Trophoblast cell (in vitro differentiated cells and primary cell): ENCODE data around the gene PSMB4.
A peak's percentile ranks its signal among the peaks of the same experiment; 100 is the strongest.
"Not testable (repeated sequence)": the region's sequence is repeated elsewhere in the genome, so short reads cannot be mapped to it uniquely, and the experiment has no call there.

Experiments
- DNase-seq, 2 donors: peaks; one replicate each; pipeline ENCODE4 v3.0.0-alpha.2; 2016
- H2AFZ ChIP-seq: 2 replicates; pipeline ENCODE4 v1.6.1; 2013; ENCODE audit warnings: low read length, moderate library complexity, mild to moderate bottlenecking; ENCODE audit not compliant: insufficient read depth, poor library complexity
- H2AK5ac ChIP-seq: 2 replicates; pipeline ENCODE4 v1.6.1; 2013; ENCODE audit warnings: mild to moderate bottlenecking, low read length
- H2BK120ac ChIP-seq: 2 replicates; pipeline ENCODE4 v1.6.1; 2013; ENCODE audit warnings: low read length, mild to moderate bottlenecking, moderate library complexity; ENCODE audit not compliant: insufficient read depth, poor library complexity
- H2BK12ac ChIP-seq: 2 replicates; pipeline ENCODE4 v1.6.1; 2013; ENCODE audit warnings: mild to moderate bottlenecking, low read length, moderate library complexity
- H2BK5ac ChIP-seq: 2 replicates; pipeline ENCODE4 v1.6.1; 2013; ENCODE audit warnings: low read length, low read depth, moderate library complexity, mild to moderate bottlenecking; ENCODE audit not compliant: poor library complexity
- H3K14ac ChIP-seq: 2 replicates; pipeline ENCODE4 v1.6.1; 2013; ENCODE audit warnings: mild to moderate bottlenecking, low read length
- H3K18ac ChIP-seq: 2 replicates; pipeline ENCODE4 v1.6.1; 2013; ENCODE audit warnings: mild to moderate bottlenecking, low read length
- H3K23ac ChIP-seq: 2 replicates; pipeline ENCODE4 v1.6.1; 2013; ENCODE audit warnings: low read length
- H3K27ac ChIP-seq: 2 replicates; pipeline ENCODE4 v1.5.1; 2013; ENCODE audit warnings: low read depth, mild to moderate bottlenecking, inconsistent platforms, low read length, moderate library complexity
- H3K27me3 ChIP-seq: 2 replicates; pipeline ENCODE4 v1.6.1; 2013; ENCODE audit warnings: inconsistent platforms, mild to moderate bottlenecking, low read length, moderate library complexity; ENCODE audit not compliant: insufficient read depth
- H3K36me3 ChIP-seq, 2 experiments: 1 replicate in 1 of 2; 2 replicates in 1 of 2; pipeline ENCODE4 v1.6.1; 2013; ENCODE audit warnings: low read length in 2 of 2, mild to moderate bottlenecking in 2 of 2, moderate library complexity in 1 of 2; ENCODE audit not compliant: insufficient read depth in 2 of 2, control insufficient read depth in 1 of 2
- H3K4ac ChIP-seq: 2 replicates; pipeline ENCODE4 v1.6.1; 2013; ENCODE audit warnings: low read depth, mild to moderate bottlenecking, low read length, moderate library complexity
- H3K4me1 ChIP-seq, 2 experiments: 1 replicate in 1 of 2; 2 replicates in 1 of 2; pipeline ENCODE4 v1.6.1; 2013; ENCODE audit warnings: low read length in 2 of 2, mild to moderate bottlenecking in 2 of 2, moderate library complexity in 1 of 2; ENCODE audit not compliant: insufficient read depth in 2 of 2, control insufficient read depth in 1 of 2
- H3K4me2 ChIP-seq: 2 replicates; pipeline ENCODE4 v1.6.1; 2013; ENCODE audit warnings: inconsistent platforms, mild to moderate bottlenecking, low read length, moderate library complexity
- H3K4me3 ChIP-seq: 2 replicates; pipeline ENCODE4 v1.5.1; 2013; ENCODE audit warnings: mild to moderate bottlenecking, low read depth, low read length, inconsistent platforms
- H3K79me1 ChIP-seq: one replicate; pipeline ENCODE4 v1.6.1; 2013; ENCODE audit warnings: low read length
- H3K79me2 ChIP-seq: 2 replicates; pipeline ENCODE4 v1.6.1; 2013; ENCODE audit warnings: low read length, mild to moderate bottlenecking; ENCODE audit not compliant: control insufficient read depth, insufficient read depth, poor library complexity
- H3K9ac ChIP-seq: 2 replicates; pipeline ENCODE4 v1.6.1; 2013; ENCODE audit warnings: mild to moderate bottlenecking, low read length
- H3K9me3 ChIP-seq: 2 replicates; pipeline ENCODE4 v1.6.1; 2013; ENCODE audit warnings: low read depth, mild to moderate bottlenecking, control low read depth, inconsistent platforms, low read length; ENCODE audit not compliant: insufficient read depth
- H4K12ac ChIP-seq: 2 replicates; pipeline ENCODE4 v1.6.1; 2013; ENCODE audit warnings: low read depth, mild to moderate bottlenecking, low read length, moderate library complexity
- H4K8ac ChIP-seq: 2 replicates; pipeline ENCODE4 v1.6.1; 2013; ENCODE audit warnings: low read depth, mild to moderate bottlenecking, low read length, moderate library complexity
- H4K91ac ChIP-seq: one replicate; pipeline ENCODE4 v1.6.1; 2013; ENCODE audit warnings: low read depth, mild to moderate bottlenecking, low read length, moderate library complexity
- WGBS: extraction: QIAGEN DNeasy Blood & Tissue Kit; methylation state at CpG from one replicate; pipeline ENCODE4 v1.1.7; 2013; ENCODE audit warnings: missing lambda C conversion rate; ENCODE audit not compliant: insufficient read length, insufficient coverage; ENCODE audit errors: extremely low coverage; 5-methylcytosine and 5-hydroxymethylcytosine counted together

PSMB4 gene

DNA sequence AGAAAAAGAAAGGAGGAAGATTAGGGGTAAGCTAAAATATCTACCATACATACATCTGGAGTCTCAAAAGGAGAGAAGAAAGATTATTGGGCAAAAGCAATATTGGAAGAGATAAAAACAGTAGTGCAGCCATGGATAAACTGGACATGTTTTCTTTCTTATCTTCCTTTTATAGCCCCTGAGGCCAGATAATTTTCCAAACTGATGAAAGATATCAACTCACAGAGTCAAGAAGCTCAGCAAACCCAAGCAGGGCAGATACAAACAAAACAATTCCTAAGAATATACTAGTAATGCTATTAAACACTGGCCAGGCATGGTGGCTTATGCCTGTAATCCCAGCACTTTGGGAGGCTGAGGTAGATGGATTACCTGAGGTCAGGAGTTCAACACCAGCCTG is 5.8 kb upstream of the PSMB4 start:
- no peaks in the 10 kb centered on the region for H3K79me1 ChIP-seq
- no peak overlapping the region for H3K14ac ChIP-seq
- no peaks in the 10 kb centered on the region for H3K36me3 ChIP-seq
- H3K79me2 ChIP-seq: no peaks in the 10 kb centered on the region
- no peak overlapping the region for H2BK5ac ChIP-seq
- H3K18ac ChIP-seq: no peak overlapping the region
- no peak for DNase-seq
- no peak overlapping the region for H2AK5ac ChIP-seq
- no peaks in the 10 kb centered on the region for H3K9me3 ChIP-seq
- H2BK120ac ChIP-seq: no peak overlapping the region
- no peak overlapping the region for H4K91ac ChIP-seq
- H4K12ac ChIP-seq: no peak overlapping the region
- H3K23ac ChIP-seq: no peak overlapping the region
- no peak overlapping the region for H2AFZ ChIP-seq
- no peaks in the 10 kb centered on the region for H3K27me3 ChIP-seq
- H2BK12ac ChIP-seq: no peak overlapping the region
- no peak overlapping the region for H3K4me3 ChIP-seq
- H3K4ac ChIP-seq: no peak overlapping the region
- no peak overlapping the region for H4K8ac ChIP-seq
- no peaks in the 10 kb centered on the region for H3K4me1 ChIP-seq
- H3K27ac ChIP-seq: no peak overlapping the region
- H3K9ac ChIP-seq: no peak overlapping the region
- H3K4me2 ChIP-seq: no peak overlapping the region

DNA sequence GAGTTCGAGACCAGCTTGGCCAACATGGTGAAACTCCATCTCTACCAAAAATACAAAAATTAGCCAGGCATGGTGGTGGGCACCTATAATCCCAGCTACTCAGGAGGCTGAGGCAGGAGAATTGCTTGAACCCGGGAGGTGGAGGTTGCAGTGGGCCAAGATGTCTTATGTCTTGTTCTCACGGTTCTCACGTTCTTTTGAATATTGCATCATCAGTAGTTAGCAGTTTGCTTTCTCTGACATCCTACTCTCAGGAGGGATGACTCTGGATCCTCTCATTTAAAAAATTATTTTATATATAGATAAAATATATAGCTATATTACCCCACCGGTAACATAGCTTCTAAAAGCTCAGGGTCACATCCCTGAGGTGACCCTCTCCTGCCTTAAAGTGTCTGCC is 3.1 kb upstream of the PSMB4 start:
- H2AK5ac ChIP-seq: not testable (repeated sequence)

DNA sequence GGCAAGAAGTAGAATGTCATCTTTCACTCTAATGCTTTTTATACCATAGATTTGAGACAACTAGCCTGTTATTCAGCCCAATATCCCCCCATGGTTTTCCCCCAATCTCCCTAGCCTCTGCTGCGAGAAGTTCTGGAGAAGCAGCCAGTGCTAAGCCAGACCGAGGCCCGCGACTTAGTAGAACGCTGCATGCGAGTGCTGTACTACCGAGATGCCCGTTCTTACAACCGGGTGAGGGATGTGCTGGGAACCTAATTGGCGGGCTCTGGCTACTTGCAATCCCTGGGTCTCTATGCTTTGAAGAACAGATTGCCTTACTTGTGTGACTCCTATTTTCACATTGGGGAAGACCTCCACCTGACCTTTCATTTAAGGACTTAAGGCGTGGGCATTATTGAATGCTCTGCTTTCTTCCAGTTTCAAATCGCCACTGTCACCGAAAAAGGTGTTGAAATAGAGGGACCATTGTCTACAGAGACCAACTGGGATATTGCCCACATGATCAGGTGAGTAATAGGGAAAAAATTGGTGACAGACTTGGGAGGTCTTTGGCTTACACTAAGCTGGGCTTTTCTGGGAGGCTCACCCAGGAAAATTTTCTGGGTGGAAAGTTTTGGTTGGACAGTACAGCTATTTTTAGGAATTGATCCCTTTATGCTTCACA is 1.9 kb downstream of the PSMB4 start:
- Histone ChIP-seq H4K12ac (no peak overlapping the region), H3K18ac (no peak overlapping the region), H3K4me2 (no peak overlapping the region), H3K27me3 (no peaks in the 10 kb centered on the region), H3K79me2 (peaks cover 7% of the 10 kb centered on the region), H4K91ac (no peak overlapping the region), H3K36me3 (peaks cover 22 to 37% of the 10 kb centered on the region in 2 experiments), H3K79me1 (peaks cover 7% of the 10 kb centered on the region), H3K4me1 (peaks cover 6 to 10% of the 10 kb centered on the region in 2 experiments), H3K23ac (peak overlapping the region; percentile 25), H4K8ac (no peak overlapping the region), H2BK120ac (no peak overlapping the region), H3K9me3 (no peaks in the 10 kb centered on the region), H3K4ac (no peak overlapping the region), H2AFZ (no peak overlapping the region), H3K9ac (no peak overlapping the region), H2AK5ac (no peak overlapping the region), H3K4me3 (no peak overlapping the region), H2BK5ac (no peak overlapping the region), H3K14ac (no peak overlapping the region), H2BK12ac (no peak overlapping the region), H3K27ac (no peak overlapping the region)
- no peak for DNase-seq
- no CpG with 5 or more reads among the region's 13 CpGs for WGBS

More for the DNA sequence above, 3.1 kb upstream of the PSMB4 start:
- H3K27me3 ChIP-seq, H3K4me3 ChIP-seq, H3K23ac ChIP-seq, H3K27ac ChIP-seq, H2AFZ ChIP-seq, H3K4ac ChIP-seq, H4K91ac ChIP-seq, H4K12ac ChIP-seq, H3K79me1 ChIP-seq, H2BK120ac ChIP-seq, H3K14ac ChIP-seq, H3K4me1 ChIP-seq, H3K18ac ChIP-seq, H3K79me2 ChIP-seq, H3K36me3 ChIP-seq, H4K8ac ChIP-seq, H2BK12ac ChIP-seq, H3K9me3 ChIP-seq, H3K4me2 ChIP-seq, DNase-seq, H3K9ac ChIP-seq, H2BK5ac ChIP-seq: not testable (repeated sequence)
- WGBS: no CpG with 5 or more reads among the region's 5 CpGs

DNA sequence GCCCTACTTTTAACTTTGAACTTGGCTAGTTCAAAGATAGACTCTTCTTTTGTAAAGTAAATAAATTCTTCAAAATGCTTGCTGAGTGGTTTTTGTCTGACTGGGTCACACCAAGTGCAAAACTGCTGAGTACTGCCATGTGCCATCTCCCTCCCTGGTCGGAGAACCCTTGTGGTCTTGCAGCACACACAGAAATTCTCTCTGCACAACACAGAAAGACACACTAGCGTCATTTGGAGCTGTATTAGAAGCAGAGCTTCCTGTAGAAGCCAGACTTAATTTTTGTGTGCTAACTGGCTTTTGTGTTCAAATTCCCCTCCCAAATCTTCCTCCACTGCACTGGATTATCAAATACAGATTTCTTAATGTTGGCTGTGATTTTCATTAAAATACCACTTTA is 2.5 kb downstream of the PSMB4 start:
- DNase-seq: no peak
- no CpG with 5 or more reads among the region's 2 CpGs for WGBS

More for the DNA sequence above, 2.5 kb downstream of the PSMB4 start:
- no peaks in the 10 kb centered on the region for H3K9me3 ChIP-seq
- H3K4me1 ChIP-seq: peaks cover 6 to 10% of the 10 kb centered on the region in 2 experiments
- H3K4ac ChIP-seq: no peak overlapping the region
- H2BK120ac ChIP-seq: no peak overlapping the region
- H2AFZ ChIP-seq: no peak overlapping the region
- H3K14ac ChIP-seq: no peak overlapping the region
- H2BK5ac ChIP-seq: no peak overlapping the region
- peak overlapping the region; percentile 31 for H3K9ac ChIP-seq
- H2AK5ac ChIP-seq: no peak overlapping the region
- H3K27me3 ChIP-seq: no peaks in the 10 kb centered on the region
- H4K12ac ChIP-seq: no peak overlapping the region
- no peak overlapping the region for H3K23ac ChIP-seq
- no peak overlapping the region for H3K4me3 ChIP-seq
- peaks cover 7% of the 10 kb centered on the region for H3K79me1 ChIP-seq
- H4K91ac ChIP-seq: no peak overlapping the region
- H3K79me2 ChIP-seq: peaks cover 7% of the 10 kb centered on the region
- H3K27ac ChIP-seq: no peak overlapping the region
- H3K18ac ChIP-seq: no peak overlapping the region
- no peak overlapping the region for H3K4me2 ChIP-seq
- H2BK12ac ChIP-seq: no peak overlapping the region
- no peak overlapping the region for H4K8ac ChIP-seq
- H3K36me3 ChIP-seq: peaks cover 25 to 42% of the 10 kb centered on the region in 2 experiments
